SU-DHL-6 (cell line): ENCODE measurements around the gene TCF12.

Experiments
- CTCF ChIP-seq: fragments of 200-600 bp; sonication (generic); IDR thresholded peaks from one replicate; pipeline ENCODE4 v1.5.1; 2017; ENCODE audit warnings: antibody characterized with exemption, mild to moderate bottlenecking, low read length, moderate library complexity; ENCODE audit not compliant: insufficient read depth, poor library complexity, severe bottlenecking
- EZH2phosphoT487 ChIP-seq: fragments of 200-600 bp; sonication (generic), shearing (Covaris generic); conservative IDR thresholded peaks from 2 replicates; pipeline ENCODE4 v1.6.1; 2018; ENCODE audit warnings: mild to moderate bottlenecking, antibody characterized with exemption, low read length, moderate library complexity, mixed read lengths

GRCh38 chr15:56939257-56939656 is 20.8 kb downstream of the TCF12 start:
- TF ChIP-seq CTCF (no peak), EZH2phosphoT487 (no peak)
